Islet precursor cell (in vitro differentiated cells): Measurements from ENCODE around the gene ST6GALNAC3.
A peak's percentile ranks its signal among the peaks of the same experiment; 100 is the strongest.

Experiments used
- DNase-seq: peaks from one replicate; pipeline ENCODE4 v3.0.0-alpha.2; 2018

Gene ST6GALNAC3

DNA sequence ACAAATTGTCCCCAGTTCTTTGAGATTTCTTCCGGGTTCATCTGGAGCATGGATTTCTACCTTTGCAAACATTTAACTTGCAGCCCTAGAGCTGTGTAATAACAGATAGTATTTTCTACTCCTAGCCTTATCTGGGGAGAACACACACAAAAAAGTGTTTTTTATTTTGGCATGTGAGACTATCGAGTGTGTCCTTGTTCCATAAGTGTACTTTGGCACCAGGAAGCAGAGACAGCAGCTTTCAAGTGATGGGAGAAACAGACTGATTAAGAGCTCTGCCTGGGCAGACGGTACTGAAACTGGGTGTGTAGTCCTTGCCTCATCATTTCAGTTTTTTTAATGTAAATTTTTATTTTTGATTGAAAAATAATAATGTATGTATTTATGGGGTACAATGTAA is 297.4 kb downstream of the ST6GALNAC3 start:
- DNase-seq, result no peak

DNA sequence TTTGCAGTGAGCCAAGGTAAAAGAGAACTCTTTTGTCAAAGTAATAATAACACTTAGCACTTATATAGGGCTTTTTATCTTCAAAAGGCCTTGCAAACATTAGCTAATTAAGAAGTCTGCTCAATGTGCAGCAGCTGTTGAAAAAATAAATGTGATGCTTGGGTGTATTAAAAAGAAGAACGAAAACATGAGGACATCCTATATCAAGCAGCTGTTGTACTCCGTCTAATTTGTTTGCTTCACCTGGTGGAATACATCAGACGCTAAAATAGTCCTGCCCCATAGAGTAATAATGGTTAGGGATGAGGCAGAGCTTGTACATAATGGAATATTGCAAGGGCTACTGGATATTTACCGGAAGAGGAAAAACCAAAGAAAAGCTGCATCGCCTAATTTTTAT is 299.5 kb downstream of the ST6GALNAC3 start:
- no peak for DNase-seq

DNA sequence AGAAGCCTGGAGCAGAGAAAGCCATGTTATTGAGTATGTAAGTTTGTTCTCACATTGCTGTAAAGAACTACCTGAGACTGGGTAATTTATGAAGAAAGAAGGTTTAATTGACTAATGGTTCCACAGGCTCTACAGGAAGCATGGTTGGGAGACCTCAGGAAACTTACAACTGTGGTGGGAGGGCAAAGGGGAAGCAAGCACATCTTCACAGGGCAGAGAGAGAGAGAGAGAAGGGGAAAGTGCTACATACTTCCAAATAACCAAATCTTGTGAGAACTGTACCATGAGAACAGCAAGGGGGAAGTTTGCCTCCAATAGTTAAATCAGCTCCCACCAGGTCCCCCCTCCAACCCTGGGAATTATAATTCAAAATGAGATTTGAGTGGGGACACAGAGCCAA is 302.7 kb downstream of the ST6GALNAC3 start:
- no peak for DNase-seq

DNA sequence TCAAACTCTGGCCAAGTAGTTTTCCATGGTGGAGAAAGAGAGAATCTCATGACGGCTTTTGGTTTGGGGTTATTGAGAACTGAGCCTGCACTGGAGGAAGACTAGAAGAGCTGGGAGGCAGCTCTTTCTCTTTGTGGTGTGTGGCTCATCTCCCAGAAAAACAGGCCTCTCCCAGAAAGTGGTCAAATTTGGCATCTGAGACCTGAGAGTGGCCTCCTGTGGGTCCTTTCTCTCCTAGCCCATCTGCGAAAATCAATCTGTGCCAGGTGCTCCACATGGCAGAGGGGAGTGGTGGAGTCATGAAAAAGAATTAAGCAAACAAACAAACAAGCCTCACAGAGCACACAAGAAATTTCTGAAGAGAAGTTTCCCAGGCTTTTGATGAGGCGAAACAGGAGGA is 305.0 kb downstream of the ST6GALNAC3 start:
- no peak for DNase-seq

- DNase-seq, result no peak
Observed at GRCh38 chr1:76381450-76382097, 307.0 kb downstream of the ST6GALNAC3 start.

GRCh38 chr1:76388261-76388660 is 313.7 kb downstream of the ST6GALNAC3 start:
- no peak for DNase-seq

DNA sequence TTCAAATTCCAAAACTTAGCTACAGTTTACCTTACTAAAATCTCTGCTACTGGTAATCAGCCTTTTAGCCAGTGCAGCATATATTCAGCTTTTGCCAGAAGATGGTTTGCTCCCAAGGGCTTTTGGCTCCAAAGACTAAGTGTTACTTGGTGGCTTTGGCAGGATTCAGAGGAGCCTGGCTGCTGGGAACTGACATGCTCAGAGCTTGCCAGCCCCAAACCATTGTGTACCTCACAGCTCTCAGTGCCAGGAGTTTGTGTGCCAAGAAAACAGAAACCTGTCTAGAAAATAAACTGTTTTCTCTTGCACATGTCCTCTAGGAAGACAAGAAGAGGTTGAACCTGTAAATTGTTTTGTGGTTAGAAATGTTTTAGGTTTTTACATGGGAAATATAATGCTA is 315.9 kb downstream of the ST6GALNAC3 start:
- no peak for DNase-seq

- DNase-seq, result no peak
Observed at GRCh38 chr1:76395059-76395458, 320.5 kb downstream of the ST6GALNAC3 start.

DNA sequence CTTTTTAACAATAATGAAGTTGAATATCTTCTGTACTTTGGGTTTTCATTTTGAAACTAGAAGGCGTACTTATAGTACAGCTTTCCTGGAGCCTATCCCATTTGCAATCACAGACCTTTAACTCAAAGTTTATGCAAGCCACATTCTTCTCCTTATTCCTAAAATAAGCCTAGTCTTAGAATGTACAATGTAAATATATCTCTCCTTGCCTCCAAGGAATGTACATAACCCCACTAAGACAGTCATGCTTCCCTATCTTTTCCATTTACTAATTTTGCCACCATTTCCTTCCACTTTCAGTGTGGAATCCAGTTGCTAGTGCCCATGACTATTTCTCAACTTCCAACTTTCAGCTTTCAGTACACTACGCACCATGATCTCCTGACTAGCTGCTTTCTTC is 327.6 kb downstream of the ST6GALNAC3 start:
- no peak for DNase-seq

- DNase-seq, result no peak
Observed at GRCh38 chr1:76408303-76408702, 333.8 kb downstream of the ST6GALNAC3 start.

GRCh38 chr1:76410499-76410898 is 336.0 kb downstream of the ST6GALNAC3 start:
- DNase-seq, result no peak

- no peak for DNase-seq
Observed at GRCh38 chr1:76418531-76418930, 344.0 kb downstream of the ST6GALNAC3 start.

DNA sequence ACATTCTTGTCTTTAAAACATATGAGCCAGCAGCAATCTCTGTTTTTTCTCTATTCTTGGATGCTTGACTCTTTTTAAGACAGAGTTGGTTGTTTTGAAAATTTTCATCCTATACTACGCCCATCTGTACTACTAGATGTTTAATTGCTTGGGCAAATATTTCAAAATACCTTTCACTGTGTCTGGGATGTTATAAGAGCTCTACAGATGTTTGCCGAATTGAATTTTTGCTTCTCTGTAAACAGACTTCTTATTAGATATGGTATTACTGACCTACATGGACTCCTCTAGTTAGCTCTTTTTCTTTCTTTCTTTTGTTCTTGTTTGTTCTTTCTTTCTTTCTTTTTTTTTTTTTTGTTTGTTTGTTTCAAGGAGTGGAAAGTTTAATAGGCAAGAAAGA is 345.1 kb downstream of the ST6GALNAC3 start:
- no peak for DNase-seq

DNA sequence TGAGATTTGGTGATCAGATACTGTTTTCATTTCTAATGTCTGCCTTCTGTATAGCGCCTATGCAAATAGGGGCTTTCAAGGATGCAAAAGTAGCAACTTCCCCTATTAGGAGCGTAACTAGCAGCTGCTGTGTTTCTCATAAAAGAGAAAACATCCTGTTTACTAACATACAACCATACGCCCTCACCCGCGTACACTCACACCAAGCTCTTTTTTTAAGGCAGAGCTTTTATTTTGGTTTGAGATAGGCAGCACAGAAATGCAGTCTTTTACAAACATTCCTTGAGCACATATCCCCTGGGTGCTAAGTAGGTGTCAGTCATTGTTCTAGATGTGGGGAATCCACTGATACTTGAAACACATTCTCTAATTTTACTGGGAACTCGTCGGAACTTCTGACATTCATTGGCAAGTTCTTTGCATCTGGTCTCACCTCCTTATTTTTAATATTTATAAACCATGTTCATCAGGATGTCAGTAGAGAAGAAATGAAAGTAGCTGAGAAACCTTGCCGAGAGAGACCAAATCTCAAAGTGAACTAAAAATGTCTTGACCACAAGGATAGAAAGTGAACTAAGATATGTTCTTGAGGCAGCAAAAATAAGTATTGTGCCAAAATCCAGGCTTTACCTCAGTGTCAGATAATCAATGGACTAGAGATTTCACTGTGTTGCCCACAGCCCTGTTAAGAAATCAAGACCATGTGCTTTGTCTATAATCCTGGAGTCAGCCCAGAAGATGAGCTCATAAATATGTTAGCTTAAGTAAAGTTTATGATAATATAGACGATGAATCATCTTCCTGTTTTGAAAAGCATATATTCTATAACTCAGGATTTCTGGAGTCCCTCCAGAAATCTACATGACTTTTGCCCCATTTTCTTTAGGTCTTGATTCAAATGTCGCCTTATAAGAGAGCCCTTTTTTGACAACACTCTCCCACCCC is 350.9 kb downstream of the ST6GALNAC3 start:
- no peak for DNase-seq

DNA sequence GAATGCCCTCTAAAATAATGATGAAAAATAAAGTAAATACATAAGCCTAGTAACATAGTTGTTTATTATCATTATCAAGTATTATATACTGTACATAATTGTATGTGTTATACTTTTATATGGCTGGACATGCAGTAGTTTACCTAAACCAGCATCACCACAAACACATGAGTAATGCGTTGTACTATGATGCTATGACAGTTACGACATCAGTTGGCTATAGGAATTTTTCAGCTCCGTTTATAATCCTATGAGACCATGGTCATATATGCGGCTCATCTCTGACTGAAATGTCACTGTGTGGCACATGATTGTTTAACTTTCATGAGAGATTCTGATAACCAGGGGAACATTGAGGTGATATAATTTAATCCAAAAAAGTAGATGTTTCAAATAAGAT is 352.1 kb downstream of the ST6GALNAC3 start:
- no peak for DNase-seq

DNA sequence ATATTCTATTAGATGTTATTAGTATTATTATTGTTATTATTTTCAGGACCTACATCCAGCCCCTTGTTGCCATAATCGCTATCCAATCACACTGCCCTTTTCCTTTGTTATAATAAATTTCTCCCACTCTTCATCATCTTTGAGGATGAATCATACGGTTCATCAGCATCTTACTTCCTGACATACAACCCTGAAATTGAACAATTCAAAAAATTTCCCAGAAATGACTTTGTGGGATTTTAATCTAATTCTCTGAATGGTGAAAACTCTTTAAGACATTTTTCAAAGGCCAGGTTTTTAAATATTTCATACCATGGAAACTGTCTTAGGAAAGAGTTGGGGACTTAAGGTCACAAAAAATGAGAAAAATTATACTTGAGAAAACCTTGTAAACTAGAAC is 353.5 kb downstream of the ST6GALNAC3 start:
- no peak for DNase-seq

- no peak for DNase-seq
Observed at GRCh38 chr1:76430531-76430930, 356.0 kb downstream of the ST6GALNAC3 start.

DNA sequence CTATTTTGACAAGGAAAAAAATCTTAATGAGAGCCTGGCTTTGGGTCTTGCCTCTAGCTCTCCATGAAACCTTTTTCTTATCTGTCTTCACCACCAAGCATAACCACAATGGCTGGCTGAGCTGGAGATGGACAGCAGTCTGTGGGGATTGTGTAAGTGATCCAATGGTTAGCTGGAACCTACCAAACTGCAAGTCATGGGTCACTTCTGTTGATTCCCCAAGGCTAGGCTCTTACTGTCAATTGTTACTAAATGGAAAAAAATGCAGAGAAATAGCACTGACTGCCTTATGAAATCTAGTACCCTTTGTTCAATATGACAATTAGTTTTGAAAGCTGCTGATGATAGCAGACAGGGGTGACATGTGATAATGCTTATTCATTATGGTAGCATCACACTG is 359.0 kb downstream of the ST6GALNAC3 start:
- peak; percentile 62 for DNase-seq

DNA sequence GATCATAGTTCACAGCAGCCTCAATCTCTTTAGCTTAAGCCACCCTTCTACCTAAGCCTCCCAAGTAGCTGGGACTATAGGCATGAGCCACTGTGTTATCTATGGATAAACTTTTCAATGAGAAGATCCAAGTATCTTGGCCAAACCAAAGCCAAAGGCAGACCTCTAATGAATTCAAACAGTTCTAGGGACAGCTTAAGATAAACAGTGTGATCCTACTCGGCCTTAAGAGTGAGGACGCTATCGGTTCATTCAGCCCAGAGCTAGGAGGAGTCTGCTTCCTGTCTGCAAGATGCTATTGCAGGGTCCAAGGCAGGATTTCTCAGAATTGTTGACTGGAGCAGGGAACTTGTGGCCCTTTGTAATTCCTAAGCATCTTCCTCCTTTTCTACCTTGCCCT is 368.7 kb downstream of the ST6GALNAC3 start:
- DNase-seq, result no peak

DNA sequence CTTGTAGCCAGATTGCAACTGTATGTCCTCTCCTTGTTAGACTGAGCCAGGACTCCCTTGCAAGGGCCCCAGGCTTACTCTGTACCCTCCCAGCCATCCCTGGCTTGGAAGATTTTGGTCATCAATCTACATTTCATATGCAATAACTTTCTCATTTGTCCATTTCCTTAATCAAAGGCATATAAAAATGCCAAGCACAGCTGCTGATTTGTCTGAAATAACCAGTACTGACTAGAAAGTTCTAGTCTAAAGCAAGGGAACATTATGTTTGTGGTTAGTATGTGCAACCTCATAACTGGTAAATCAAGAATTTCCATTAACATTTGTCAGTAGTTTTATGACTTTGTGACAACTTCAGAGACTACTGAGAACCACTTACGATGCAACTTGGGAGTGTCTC is 370.2 kb downstream of the ST6GALNAC3 start:
- no peak for DNase-seq

GRCh38 chr1:76450229-76450628 is 375.7 kb downstream of the ST6GALNAC3 start:
- no peak for DNase-seq

- no peak for DNase-seq
Observed at GRCh38 chr1:76463278-76463677, 388.7 kb downstream of the ST6GALNAC3 start.

GRCh38 chr1:76463849-76464248 is 389.3 kb downstream of the ST6GALNAC3 start:
- DNase-seq, result no peak

DNA sequence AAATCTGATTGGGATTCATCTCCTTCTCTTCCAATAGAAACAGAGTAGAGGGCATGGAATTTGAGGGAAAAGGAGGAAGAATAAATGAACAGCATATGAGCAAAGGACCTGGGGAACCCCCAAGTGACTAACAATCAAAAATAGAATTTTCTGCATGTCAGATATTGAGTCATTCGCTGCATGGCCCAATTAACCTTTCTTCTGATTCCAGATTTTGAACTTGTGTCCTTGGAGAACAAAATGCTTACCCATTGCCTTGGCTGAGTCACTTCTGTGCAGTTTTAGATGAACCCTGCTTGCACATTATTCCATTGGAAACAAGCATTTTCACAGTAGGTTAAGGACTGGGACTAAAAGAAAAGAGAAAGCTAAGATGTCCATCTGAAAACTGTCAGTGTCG is 390.5 kb downstream of the ST6GALNAC3 start:
- DNase-seq, result no peak
